Mesangial cell (primary cell): Measurements from ENCODE around the gene DIRAS1. TPM values are rescaled to one million over a fixed set of nuclear protein-coding genes. Genes with fewer than 3 reads are reported as not detected.

Source experiments
- total RNA-seq: library from RNA; depleted of rRNA; stranded (reverse); fragments of >200 nt; gene quantifications from 2 replicates; pipeline ENCODE4 v1.2.3, GENCODE V29; 2015

The DIRAS1 gene
- 2.3 and 7.2 TPM in 2 replicates for total RNA-seq

GRCh38 chr19:2720777-2721569, at the start of gene DIRAS1:
Gene DIRAS1 (minus strand): TSS chr19:2721372. CDS start chr19:2717806, 3,566 bp downstream.

GRCh38 chr19:2739602-2740313, 18.6 kb upstream of the DIRAS1 start, which contains the start of gene SLC39A3:
Gene SLC39A3 (minus strand): TSS chr19:2740017. CDS start chr19:2737257, 2,760 bp downstream.

GRCh38 chr19:2702170-2703076, 18.7 kb downstream of the DIRAS1 start, which contains the start of gene GNG7:
Gene GNG7 (minus strand): TSS chr19:2702694. CDS start chr19:2520688, 182,006 bp downstream.

Other genes with a start within 250 kb of the DIRAS1 start
- 61.1 and 83.2 TPM in 2 replicates for gene GADD45B, start 245.2 kb downstream of the DIRAS1 start, total RNA-seq
- under 0.01 and 1.1 TPM in 2 replicates for gene GNG7, start 18.7 kb downstream of the DIRAS1 start, total RNA-seq
- gene SLC39A3, start 18.6 kb upstream of the DIRAS1 start, total RNA-seq, result 38.9 and 51.1 TPM in 2 replicates
- 76.7 and 92.1 TPM in 2 replicates for gene SGTA, start 61.9 kb upstream of the DIRAS1 start, total RNA-seq
- 54.4 and 181 TPM in 2 replicates for gene THOP1, start 64.1 kb upstream of the DIRAS1 start, total RNA-seq
- 0.98 and 2.9 TPM in 2 replicates for gene ZNF554, start 98.5 kb upstream of the DIRAS1 start, total RNA-seq
- 3.1 and 5.3 TPM in 2 replicates for gene ZNF555, start 120.1 kb upstream of the DIRAS1 start, total RNA-seq
- 0.16 TPM in 1 of 2 replicates, not detected in the other for gene ZNF556, start 146.0 kb upstream of the DIRAS1 start, total RNA-seq
- gene ZNF57, start 179.6 kb upstream of the DIRAS1 start, total RNA-seq, result 3.1 and 3.2 TPM in 2 replicates
- 1.6 and 4.1 TPM in 2 replicates for gene ZNF77, start 223.6 kb upstream of the DIRAS1 start, total RNA-seq